ENCODE results near the gene SDHAF3.
"Not testable (repeated sequence)": the region's sequence is repeated elsewhere in the genome, so short reads cannot be mapped to it uniquely, and the experiment has no call there.

Gene SDHAF3

DNA sequence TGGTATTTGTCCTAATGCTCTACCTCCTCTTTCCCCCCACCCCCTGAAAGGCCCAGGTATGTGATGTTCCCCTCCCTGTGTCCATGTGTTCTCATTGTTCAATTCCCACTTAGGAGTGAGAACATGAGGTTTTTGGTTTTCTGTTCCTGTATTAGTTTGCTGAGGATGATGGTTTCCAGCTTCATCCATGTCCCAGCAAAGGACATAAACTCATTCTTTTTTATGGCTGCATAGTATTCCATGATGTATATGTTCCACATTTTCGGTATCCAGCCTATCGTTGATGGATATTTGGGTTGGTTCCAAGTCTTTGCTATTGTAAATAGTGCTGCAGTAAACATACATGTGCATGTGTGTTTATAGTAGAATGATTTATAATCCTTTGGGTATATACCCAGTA, 5.6 kb downstream of the SDHAF3 start:
- not testable (repeated sequence) for DNase-seq (ENCODE audit: low read depth in 2 of 2)

GRCh38 chr7:97126483-97127171, 9.1 kb downstream of the SDHAF3 start:
- no peak for DNase-seq (ENCODE audit: low read depth in 2 of 2)

GRCh38 chr7:97128736-97129135, 11.2 kb downstream of the SDHAF3 start:
- no peak for DNase-seq (ENCODE audit: low read depth in 2 of 2)

DNA sequence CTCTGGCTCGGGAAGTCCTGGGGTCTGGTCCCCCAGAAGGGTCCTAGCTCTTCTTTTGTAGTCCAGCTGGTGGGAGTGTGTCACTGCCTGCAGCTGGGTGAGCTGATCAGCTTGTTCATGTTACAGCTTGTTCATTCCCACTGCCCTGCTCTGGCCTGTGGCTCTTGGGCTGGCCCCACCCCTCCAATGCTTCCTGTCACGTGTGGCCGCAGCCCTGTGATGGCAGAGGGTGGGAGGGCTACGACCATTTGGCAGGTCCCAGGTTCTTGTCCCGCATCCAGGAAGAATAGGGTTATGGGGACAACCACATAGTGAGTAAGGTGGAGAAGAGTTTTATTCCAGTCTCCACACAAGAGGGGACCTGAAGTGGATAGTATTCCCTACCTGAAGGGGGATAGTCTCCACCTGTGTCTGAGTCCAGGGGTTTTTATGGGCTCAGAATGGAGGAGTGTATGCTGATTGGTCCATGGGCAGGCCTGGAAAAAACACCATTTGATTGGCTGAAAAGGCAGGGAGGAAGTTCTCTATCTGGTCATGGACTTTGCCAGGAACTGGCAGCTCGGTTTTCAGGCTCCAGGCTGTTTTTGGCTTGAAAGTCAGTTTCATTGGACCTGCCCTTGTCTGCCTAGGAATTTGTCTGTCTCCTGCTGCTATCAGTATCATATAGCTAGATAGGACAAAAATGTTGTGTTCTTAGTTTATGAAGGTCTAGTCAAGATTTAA, 13.1 kb downstream of the SDHAF3 start:
- DNase-seq (ENCODE audit: low read depth in 2 of 2): no peak

GRCh38 chr7:97133159-97133558, 15.7 kb downstream of the SDHAF3 start:
- DNase-seq (ENCODE audit: low read depth in 2 of 2): no peak

DNA sequence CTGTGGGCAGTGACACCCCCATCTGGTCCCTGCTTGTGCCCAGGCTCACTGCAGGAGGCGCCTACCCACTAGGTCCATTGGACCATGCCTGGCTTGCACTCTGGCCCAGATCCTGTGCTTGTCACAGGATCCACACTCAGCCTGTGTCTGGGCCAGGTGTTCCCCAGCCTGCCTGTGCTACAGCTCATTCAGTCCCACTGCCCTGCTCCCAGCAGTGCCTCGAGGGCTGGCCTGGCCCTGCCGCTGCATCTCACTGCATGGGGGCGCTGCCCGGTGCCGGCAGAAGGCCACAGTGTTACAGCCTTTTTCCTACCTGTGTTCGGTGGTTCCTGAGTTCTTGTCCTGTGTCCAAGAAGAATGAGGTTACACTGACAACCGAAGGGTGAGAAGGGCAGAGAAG, 21.3 kb downstream of the SDHAF3 start:
- no peak for DNase-seq (ENCODE audit: low read depth in 2 of 2)

GRCh38 chr7:97145068-97145467, 27.6 kb downstream of the SDHAF3 start:
- DNase-seq (ENCODE audit: low read depth in 2 of 2): no peak

DNA sequence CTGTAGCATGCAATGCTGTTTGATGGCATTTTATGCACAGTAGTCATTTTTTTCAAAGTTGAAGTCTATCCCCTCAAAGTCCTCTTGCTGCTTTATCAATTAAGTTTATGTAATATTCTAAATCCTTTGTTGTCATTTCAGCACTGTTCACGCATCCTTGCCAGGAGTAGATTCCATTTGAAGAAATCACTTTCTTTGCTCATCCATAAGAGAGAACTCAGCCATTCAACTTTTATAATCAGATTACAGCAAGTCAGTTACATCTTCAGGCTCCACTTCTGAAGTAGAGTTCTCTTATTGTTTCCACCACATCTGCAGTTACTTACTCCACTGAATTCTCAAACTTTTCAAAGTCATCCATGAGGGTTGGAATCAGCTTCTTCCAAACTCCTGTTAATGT, 32.3 kb downstream of the SDHAF3 start:
- DNase-seq (ENCODE audit: low read depth in 2 of 2): no peak

- DNase-seq (ENCODE audit: low read depth in 2 of 2): no peak
Measured at GRCh38 chr7:97155897-97156418, 38.5 kb downstream of the SDHAF3 start.

DNA sequence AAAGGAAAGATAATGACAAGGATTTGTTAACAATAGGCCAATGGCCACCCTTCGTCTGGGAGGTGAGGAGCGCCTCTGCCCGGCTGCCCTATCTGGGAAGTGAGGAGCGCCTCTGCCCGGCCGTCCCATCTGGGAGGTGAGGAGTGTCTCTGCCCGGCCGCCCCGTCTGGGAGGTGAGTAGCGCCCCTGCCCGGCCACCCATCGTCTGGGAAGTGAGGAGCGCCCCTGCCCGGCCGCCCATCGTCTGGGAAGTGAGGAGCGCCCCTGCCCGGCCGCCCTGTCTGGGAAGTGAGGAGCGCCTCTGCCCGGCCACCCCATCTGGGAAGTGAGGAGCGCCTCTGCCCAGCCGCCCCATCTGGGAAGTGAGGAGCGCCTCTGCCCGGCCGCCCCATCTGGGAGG, 42.5 kb downstream of the SDHAF3 start:
- DNase-seq (ENCODE audit: low read depth in 2 of 2): not testable (repeated sequence)

DNA sequence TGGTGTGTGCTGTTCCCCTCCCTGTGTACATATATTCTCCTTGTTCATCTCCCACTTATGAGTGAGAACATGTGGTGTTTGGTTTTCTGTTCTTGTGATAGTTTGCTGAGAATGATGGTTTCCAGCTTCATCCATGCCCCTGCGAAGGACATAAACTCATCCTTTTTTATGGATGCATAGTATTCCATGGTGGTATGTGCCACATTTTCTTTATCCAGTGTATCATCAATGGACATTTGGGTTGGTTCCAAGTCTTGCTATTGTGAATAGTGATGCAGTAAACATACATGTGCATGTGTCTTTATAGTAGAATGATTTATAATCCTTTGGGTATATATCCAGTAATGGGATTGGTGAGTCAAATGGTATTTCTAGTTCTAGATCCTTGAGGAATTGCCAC, 44.1 kb downstream of the SDHAF3 start:
- not testable (repeated sequence) for DNase-seq (ENCODE audit: low read depth in 2 of 2)

GRCh38 chr7:97166308-97166707, 48.8 kb downstream of the SDHAF3 start:
- no peak for DNase-seq (ENCODE audit: low read depth in 2 of 2)

DNA sequence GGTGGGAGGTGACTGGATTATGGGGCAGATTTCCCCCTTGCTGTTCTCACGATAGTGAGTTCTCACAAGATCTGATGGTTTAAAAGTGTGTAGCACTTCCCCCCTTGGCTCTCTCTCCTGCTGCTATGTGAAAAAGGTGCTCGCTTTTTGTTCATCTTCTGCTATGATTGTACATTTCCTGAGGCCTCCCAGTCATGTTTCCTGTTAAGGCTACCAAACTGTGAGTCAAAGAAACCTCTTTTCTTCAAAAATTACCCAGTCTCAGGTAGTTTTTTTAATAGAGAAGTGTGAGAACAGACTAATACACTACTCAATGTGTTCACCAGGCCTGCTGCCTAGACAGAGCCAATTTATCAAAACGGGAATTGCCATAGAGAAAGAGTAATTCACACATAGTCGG, 49.7 kb downstream of the SDHAF3 start:
- no peak for DNase-seq (ENCODE audit: low read depth in 2 of 2)

DNA sequence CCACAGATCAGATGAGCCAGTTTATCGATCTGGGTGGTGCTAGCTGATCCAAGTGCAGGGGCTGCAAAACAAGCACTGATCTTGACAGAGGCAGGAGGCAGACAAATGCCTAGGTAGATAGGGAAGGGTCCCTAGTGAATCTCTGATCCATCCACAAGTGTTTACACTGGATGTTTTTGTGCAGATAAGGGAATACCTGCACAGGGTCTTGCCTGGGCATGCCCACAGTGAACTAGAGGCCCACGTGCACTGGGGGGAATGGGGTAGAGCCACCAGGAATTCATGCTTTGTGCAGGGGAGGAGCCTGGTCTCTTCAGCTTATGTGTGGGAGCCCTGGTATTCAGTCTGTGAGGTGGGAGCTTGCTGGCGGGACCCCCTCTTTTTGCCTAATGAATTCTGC, 50.3 kb downstream of the SDHAF3 start:
- DNase-seq (ENCODE audit: low read depth in 2 of 2): no peak

DNA sequence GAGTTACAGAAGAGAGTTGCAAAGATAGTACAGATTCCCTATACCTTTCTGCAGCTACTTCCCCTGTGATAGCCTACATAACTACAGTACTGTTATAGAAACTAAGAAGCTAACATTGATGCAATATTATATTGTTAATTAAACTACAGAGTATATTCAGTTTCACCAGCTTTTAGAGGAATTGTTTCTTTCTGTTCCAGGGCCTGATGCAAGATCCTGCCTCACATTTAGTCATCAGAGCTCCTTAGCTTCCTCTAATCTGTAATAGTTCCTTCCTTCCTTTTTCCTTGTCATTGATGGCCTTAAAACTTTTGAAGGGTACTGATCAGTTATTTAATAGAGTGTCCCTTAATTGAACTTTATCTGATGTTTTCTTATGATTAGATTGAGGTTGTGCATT, 56.8 kb downstream of the SDHAF3 start:
- no peak for DNase-seq (ENCODE audit: low read depth in 2 of 2)

DNA sequence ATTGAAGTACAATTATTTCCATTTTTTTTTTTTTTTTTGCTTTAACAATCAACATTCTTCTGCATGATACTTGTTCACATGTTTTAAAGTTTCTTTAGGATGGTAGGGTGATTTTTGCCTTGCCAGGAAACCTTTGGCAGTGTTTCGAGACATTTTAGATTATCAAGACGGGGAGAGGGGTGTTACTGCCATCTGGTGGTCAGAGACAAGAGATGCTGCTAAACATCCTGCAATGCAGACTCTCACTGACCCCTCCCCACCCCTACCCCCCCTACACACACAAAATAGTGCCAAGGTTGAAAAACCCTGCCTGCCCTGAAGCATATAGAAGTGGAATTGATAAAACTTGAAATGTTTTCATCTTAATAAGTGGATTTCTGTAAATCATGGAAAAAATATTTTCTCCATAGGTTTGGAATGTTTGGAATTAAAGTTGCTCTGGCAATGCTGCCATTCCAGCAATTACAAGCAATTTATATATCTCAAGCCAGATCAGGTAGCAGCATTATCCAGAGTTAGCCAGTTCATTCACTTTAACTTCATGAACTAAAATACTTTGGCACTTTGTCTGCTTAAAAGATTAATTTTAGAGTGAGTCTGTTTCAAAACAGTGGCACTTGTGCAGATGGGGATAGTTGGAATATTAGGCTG, 62.1 kb downstream of the SDHAF3 start:
- DNase-seq (ENCODE audit: low read depth in 2 of 2): peak; percentile 3 to 13

- DNase-seq (ENCODE audit: low read depth in 2 of 2): no peak
Measured at GRCh38 chr7:97187067-97187466, 69.6 kb downstream of the SDHAF3 start.

GRCh38 chr7:97196174-97196573, 78.7 kb downstream of the SDHAF3 start:
- DNase-seq (ENCODE audit: low read depth in 2 of 2): not testable (repeated sequence)

- no peak for DNase-seq (ENCODE audit: low read depth in 2 of 2)
Measured at GRCh38 chr7:97198596-97198995, 81.1 kb downstream of the SDHAF3 start.

- no peak for DNase-seq (ENCODE audit: low read depth in 2 of 2)
Measured at GRCh38 chr7:97200018-97200417, 82.5 kb downstream of the SDHAF3 start.

GRCh38 chr7:97203957-97204356, 86.5 kb downstream of the SDHAF3 start:
- no peak for DNase-seq (ENCODE audit: low read depth in 2 of 2)

DNA sequence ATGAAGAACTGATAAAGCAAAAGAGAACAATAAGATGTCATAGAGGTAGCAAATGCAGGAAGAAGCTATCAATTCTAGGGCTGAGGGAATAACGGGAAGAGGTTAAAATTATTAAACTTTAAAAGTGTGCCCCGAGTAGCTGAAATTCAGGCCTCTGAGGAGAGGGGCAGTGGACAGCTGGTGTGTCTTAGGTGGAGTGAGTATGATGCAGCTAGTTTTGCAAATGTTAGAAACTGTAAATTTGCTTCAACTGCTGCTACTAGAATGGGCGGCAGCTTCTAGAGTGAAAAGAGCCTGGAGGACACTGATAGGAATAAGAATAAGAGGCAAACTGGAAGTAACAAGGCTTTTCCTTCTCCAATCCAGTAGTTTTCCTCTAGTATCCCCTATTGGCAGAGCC, 87.3 kb downstream of the SDHAF3 start:
- DNase-seq (ENCODE audit: low read depth in 2 of 2): no peak

DNA sequence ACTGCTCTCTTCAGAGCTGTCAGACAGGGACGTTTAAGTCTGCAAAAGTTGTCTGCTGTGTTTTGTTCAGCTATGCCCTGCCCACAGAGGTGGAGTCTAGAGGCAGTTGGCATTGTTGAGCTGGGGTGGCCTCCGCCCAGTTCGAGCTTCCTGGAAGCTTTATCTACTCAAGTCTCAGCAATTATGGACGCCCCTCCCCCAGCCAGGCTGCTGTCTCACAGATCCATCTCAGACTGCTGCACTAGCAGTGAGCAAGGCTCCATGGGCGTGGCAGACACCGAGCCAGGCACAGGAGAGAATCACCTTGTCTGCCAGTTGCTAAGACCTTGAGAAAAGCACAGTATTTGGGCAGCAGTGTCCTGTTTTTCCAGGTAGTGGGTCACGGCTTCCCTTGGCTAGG, 98.1 kb downstream of the SDHAF3 start:
- no peak for DNase-seq (ENCODE audit: low read depth in 2 of 2)

Measured in activated CD8-positive, alpha-beta memory T cell treated with anti-CD3 and anti-CD28 coated beads for 4 hours (primary cell).